K562 (cell line): ENCODE results near the gene CMTM1. TPM values are rescaled to one million over a fixed set of nuclear protein-coding genes. Genes with fewer than 3 reads are reported as not detected.

Experiments used
- BRF2 ChIP-seq: IDR thresholded peaks from 3 replicates; pipeline ENCODE4 v1.6.1; 2011; ENCODE audit warnings: borderline replicate concordance, mild to moderate bottlenecking; ENCODE audit not compliant: insufficient read length, insufficient read depth
- CCAR2 ChIP-seq: fragments of 200-400 bp; formaldehyde crosslinking; IDR thresholded peaks from 2 replicates; pipeline ENCODE4 v1.6.1; 2017; ENCODE audit warnings: mild to moderate bottlenecking, low read depth, low read length
- ELF2 ChIP-seq: fragments of 250-450 bp; sonication (Bioruptor Pico); IDR thresholded peaks from 2 replicates; pipeline ENCODE4 v1.5.0; 2021; ENCODE audit warnings: mild to moderate bottlenecking
- HDGF ChIP-seq: fragments of 450-650 bp; IDR thresholded peaks from 2 replicates; pipeline ENCODE4 v1.6.1; 2016
- HNRNPLL ChIP-seq: fragments of 200-400 bp; formaldehyde crosslinking; IDR thresholded peaks from 2 replicates; pipeline ENCODE4 v1.6.1; 2017; ENCODE audit warnings: low read length, low read depth, mild to moderate bottlenecking; ENCODE audit not compliant: poor library complexity, severe bottlenecking
- MAZ ChIP-seq, 2 experiments: fragments of 450-650 bp in 1 of 2; sonication (generic) in 1 of 2; formaldehyde crosslinking; IDR thresholded peaks in 1 of 2; conservative IDR thresholded peaks in 1 of 2; 2 replicates each; pipeline versions ENCODE4 v1.4.0 to v1.5.0; 2020; ENCODE audit warnings: mild to moderate bottlenecking in 1 of 2, missing genetic modification reagents in 1 of 2
- MYNN ChIP-seq, 2 experiments: sonication (generic); formaldehyde crosslinking in 1 of 2; IDR thresholded peaks; 2 replicates each; pipeline versions ENCODE4 v1.5.0 to v1.6.1; 2016 to 2020; ENCODE audit warnings: antibody characterized with exemption in 1 of 2, missing genetic modification reagents in 1 of 2
- SMC3 ChIP-seq: conservative IDR thresholded peaks from 2 replicates; pipeline ENCODE4 v1.6.1; 2011; ENCODE audit warnings: low read depth, low read length, improper control_type of control experiment; ENCODE audit not compliant: insufficient read depth
- ZBTB11 ChIP-seq, 3 experiments: fragments of 200-800 bp in 1 of 3; fragments of 250-450 bp in 1 of 3; fragments of 450-650 bp in 1 of 3; sonication (Bioruptor Pico) in 1 of 3; sonication (Bioruptor generic) in 1 of 3; formaldehyde crosslinking in 1 of 3; IDR thresholded peaks; 2 replicates each; pipeline versions ENCODE4 v1.6.1 to v1.8.0; 2016 to 2022; ENCODE audit warnings: mild to moderate bottlenecking in 2 of 3, missing genetic modification characterization in 2 of 3, missing compliant biosample characterization in 1 of 3, moderate library complexity in 1 of 3
- ZBTB40 ChIP-seq, 2 experiments: fragments of 450-650 bp in 1 of 2; sonication (generic) in 1 of 2; formaldehyde crosslinking in 1 of 2; IDR thresholded peaks; 2 replicates each; pipeline versions ENCODE4 v1.7.1 to v1.9.0; 2016 to 2022; ENCODE audit warnings: inconsistent platforms in 1 of 2, mild to moderate bottlenecking in 1 of 2, missing genetic modification reagents in 1 of 2
- ZNF77 ChIP-seq: fragments of 250-450 bp; sonication (Bioruptor Pico); IDR thresholded peaks from 2 replicates; pipeline ENCODE4 v1.5.0; 2020
- polyA plus RNA-seq, 8 experiments: library from polyadenylated mRNA; depleted of rRNA in 4 of 8; stranded (reverse) in 5 of 8; unstranded in 3 of 8; fragments of >200 nt; fragmentation: Nextera tagmentation in 2 of 8; fragmentation: Illumina TruSeq in 1 of 8; extraction: Ambion mirVana in 2 of 8; extraction: Trizol in 1 of 8; gene quantifications; 2 replicates each; pipeline versions ENCODE4 v1.2.1 to v1.2.3, GENCODE V29; 2011 to 2014; ENCODE audit warnings: inconsistent platforms in 1 of 8, missing spikeins in 1 of 8
- total RNA-seq, 7 experiments: library from RNA; depleted of rRNA in 6 of 7; stranded (reverse); fragments of >200 nt in 6 of 7; fragmentation: Illumina TruSeq in 2 of 7; extraction: Trizol in 2 of 7; gene quantifications; 2 replicates each; pipeline versions ENCODE4 v1.2.1 to v1.2.3, GENCODE V29; 2011 to 2021; ENCODE audit warnings: low replicate concordance in 1 of 7

Gene CMTM1
- total and polyA plus RNA-seq, 9 of the 15 experiments (the other 6 are each of a cell fraction or from before 2014, with no cell fraction given) = 0.25 to 2.6 (median 1.1) TPM; not detected in 2

- TF ChIP-seq ZNF77 (CRISPR knock-in tag) (no peak), MYNN (IDR thresholded peaks at IDR 0.05) (0 out of 2 replicates have a peak, but pooled peaks have one; percentile 35), MYNN (CRISPR knock-in tag; IDR thresholded peaks at IDR 0.05) (no peak), HDGF (no peak), MAZ (CRISPR knock-in tag; conservative IDR thresholded peaks at IDR 0.05 in 1 of 2, IDR thresholded peaks at IDR 0.05 in 1 of 2) (peak; percentile 79 to 84), HNRNPLL (no peak), CCAR2 (no peak), ZBTB11 (CRISPR knock-in tag; IDR thresholded peaks at IDR 0.05) (peak in 1 of 3 experiments; percentile 57; a peak in 2 of 6 replicates), BRF2 (no peak), SMC3 (no peak), ELF2 (CRISPR knock-in tag) (no peak), ZBTB40 (IDR thresholded peaks at IDR 0.05) (peak; percentile 30; the same call in 1 of the 2 replicates), ZBTB40 (CRISPR knock-in tag; IDR thresholded peaks at IDR 0.05) (no peak)
Measured at GRCh38 chr16:66552286-66553177, 13.7 kb upstream of the CMTM1 start, which contains the start of gene CKLF (continued).
